Dedifferentiated amniotic fluid mesenchymal stem cell (primary cell): ENCODE measurements around the gene GGA1.
"Not testable (repeated sequence)": the region's sequence is repeated elsewhere in the genome, so short reads cannot be mapped to it uniquely, and the experiment has no call there.

Source experiments
- DNase-seq: peaks from one replicate; pipeline ENCODE4 v3.0.0-alpha.2; 2016; ENCODE audit errors: extremely low spot score

The GGA1 gene

GRCh38 chr22:37650463-37651136 lies 42.0 kb downstream of the GGA1 start:
- DNase-seq = no peak

- no peak for DNase-seq
Observed at GRCh38 chr22:37654563-37655251, 46.1 kb downstream of the GGA1 start.

- no peak for DNase-seq
Observed at GRCh38 chr22:37655252-37655563, 46.6 kb downstream of the GGA1 start.

GRCh38 chr22:37656583-37656982 lies 47.9 kb downstream of the GGA1 start:
- DNase-seq = not testable (repeated sequence)

GRCh38 chr22:37657590-37658132 lies 49.0 kb downstream of the GGA1 start:
- DNase-seq = no peak

GRCh38 chr22:37658133-37659065 lies 49.8 kb downstream of the GGA1 start, which contains the start of gene PDXP:
Gene PDXP (plus strand): TSS chr22:37658723. CDS start chr22:37658783, 60 bp downstream.
- DNase-seq = peak; percentile 100

- no peak for DNase-seq
Observed at GRCh38 chr22:37659066-37659896, 50.6 kb downstream of the GGA1 start.

GRCh38 chr22:37659897-37660708 lies 51.5 kb downstream of the GGA1 start:
- no peak for DNase-seq

- no peak for DNase-seq
Observed at GRCh38 chr22:37660709-37661045, 52.0 kb downstream of the GGA1 start.

- peak; percentile 65 for DNase-seq
Observed at GRCh38 chr22:37661160-37661924, 52.7 kb downstream of the GGA1 start.

GRCh38 chr22:37662039-37662438 lies 53.4 kb downstream of the GGA1 start:
- no peak for DNase-seq

- DNase-seq = no peak
Observed at GRCh38 chr22:37663521-37664140, 55.0 kb downstream of the GGA1 start.

GRCh38 chr22:37664249-37665101 lies 55.8 kb downstream of the GGA1 start:
- DNase-seq = no peak

- DNase-seq = no peak
Observed at GRCh38 chr22:37665487-37665886, 56.9 kb downstream of the GGA1 start.

GRCh38 chr22:37669586-37669985 lies 61.0 kb downstream of the GGA1 start:
- DNase-seq = peak; percentile 88

- no peak for DNase-seq
Observed at GRCh38 chr22:37672206-37672919, 63.7 kb downstream of the GGA1 start.

- DNase-seq = no peak
Observed at GRCh38 chr22:37672920-37673455, 64.4 kb downstream of the GGA1 start.
